ENCODE results near the gene ANKRD44.

The ANKRD44 gene

DNA sequence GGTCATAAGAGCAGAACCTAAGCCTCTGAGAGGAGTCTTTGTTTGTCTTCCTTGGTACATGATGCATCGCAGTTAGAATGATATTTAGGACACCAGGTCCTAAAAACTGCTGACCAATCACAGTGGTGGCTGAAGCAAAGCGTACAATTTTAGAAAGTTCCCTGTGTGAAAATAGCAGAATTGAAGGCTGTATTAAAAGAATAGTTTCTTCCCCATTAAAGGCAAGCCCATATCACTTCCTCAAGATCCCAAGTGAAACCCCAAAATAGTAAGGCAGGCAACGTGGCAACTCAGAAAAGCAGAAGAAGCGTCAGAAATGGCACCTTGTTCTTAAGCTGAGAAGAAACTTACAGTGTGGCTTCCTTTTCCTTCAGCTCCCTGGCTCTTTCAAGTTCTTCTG is 229.3 kb downstream of the ANKRD44 start:
- H2AFZ ChIP-seq (ENCODE audit: low read length) = no peak overlapping the region

DNA sequence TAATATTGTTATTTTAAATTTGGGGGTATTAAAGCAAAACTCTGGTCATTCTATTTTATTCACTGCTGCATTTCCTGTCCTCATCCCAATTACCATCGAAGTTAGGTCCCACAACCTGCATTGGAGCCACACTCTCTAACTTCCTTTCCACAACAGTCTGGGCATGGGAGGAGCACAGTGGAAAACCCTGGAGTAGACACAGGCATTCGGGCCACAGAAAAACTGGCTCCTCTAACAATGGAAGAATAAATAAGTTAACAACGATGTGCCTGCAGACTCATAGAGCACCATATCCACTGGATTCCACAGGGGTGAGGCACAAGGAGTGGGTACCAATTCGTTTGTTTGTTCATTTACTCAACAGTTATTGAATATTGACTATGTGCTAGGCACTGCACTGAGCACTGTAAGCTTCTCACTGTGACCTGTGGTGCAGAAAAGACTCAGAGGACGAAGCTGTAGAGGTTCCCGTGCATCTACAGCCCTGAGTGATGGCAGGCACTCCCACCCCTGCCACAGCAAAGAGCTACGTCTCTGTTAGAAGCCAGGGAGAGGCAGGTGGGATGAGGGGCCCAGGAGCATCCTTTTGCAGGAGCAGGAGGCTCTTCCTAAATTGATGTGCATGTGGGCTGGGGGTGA is 229.9 kb downstream of the ANKRD44 start:
- no peak overlapping the region for H3K27ac ChIP-seq (ENCODE audit: low read depth, low read length, poor library complexity, severe bottlenecking)
- H3F3A ChIP-seq (ENCODE audit: insufficient read depth, low read length) = no peaks in the 10 kb centered on the region
- TF ChIP-seq EZH2 (IDR thresholded peaks at IDR 0.05; ENCODE audit: borderline replicate concordance, low read length) (no peak), CTCF (IDR thresholded peaks at IDR 0.05; ENCODE audit: low read length) (no peak)
- H3K36me3 ChIP-seq (ENCODE audit: insufficient read depth, low read length) = peaks cover 66% of the 10 kb centered on the region
- H3K9me2 ChIP-seq (ENCODE audit: low read depth, low read length) = no peaks in the 10 kb centered on the region
- no peak overlapping the region for H3K4me2 ChIP-seq (ENCODE audit: low read length)
- H3K79me2 ChIP-seq (ENCODE audit: insufficient read depth, low read length) = no peaks in the 10 kb centered on the region
- no peak overlapping the region for H2AFZ ChIP-seq (ENCODE audit: low read length)
- H3K4me1 ChIP-seq (ENCODE audit: insufficient read depth, low read length, severe bottlenecking) = no peaks in the 10 kb centered on the region
- H4K20me1 ChIP-seq (ENCODE audit: insufficient read depth, low read length) = no peaks in the 10 kb centered on the region
- H3K27me3 ChIP-seq (ENCODE audit: insufficient read depth, low read length) = no peaks in the 10 kb centered on the region
- H3K4me3 ChIP-seq (ENCODE audit: low read depth, low read length, poor library complexity, severe bottlenecking) = no peak overlapping the region
- no peak overlapping the region for H3K9ac ChIP-seq (ENCODE audit: low read length)
- no peaks in the 10 kb centered on the region for H3K9me3 ChIP-seq (ENCODE audit: low read length)

More for the DNA sequence above, 229.3 kb downstream of the ANKRD44 start:
- Histone ChIP-seq H3K9ac (ENCODE audit: low read length) (no peak overlapping the region), H3K4me2 (ENCODE audit: low read length) (no peak overlapping the region), H3K4me1 (ENCODE audit: insufficient read depth, low read length, severe bottlenecking) (no peaks in the 10 kb centered on the region), H3K27ac (ENCODE audit: low read depth, low read length, poor library complexity, severe bottlenecking) (no peak overlapping the region), H3K27me3 (ENCODE audit: insufficient read depth, low read length) (no peaks in the 10 kb centered on the region), H3K36me3 (ENCODE audit: insufficient read depth, low read length) (peaks cover 68% of the 10 kb centered on the region), H4K20me1 (ENCODE audit: insufficient read depth, low read length) (no peaks in the 10 kb centered on the region), H3K4me3 (ENCODE audit: low read depth, low read length, poor library complexity, severe bottlenecking) (no peak overlapping the region), H3K9me2 (ENCODE audit: low read depth, low read length) (no peaks in the 10 kb centered on the region), H3K79me2 (ENCODE audit: insufficient read depth, low read length) (no peaks in the 10 kb centered on the region), H3K9me3 (ENCODE audit: low read length) (no peaks in the 10 kb centered on the region), H3F3A (ENCODE audit: insufficient read depth, low read length) (no peaks in the 10 kb centered on the region)
- TF ChIP-seq CTCF (IDR thresholded peaks at IDR 0.05; ENCODE audit: low read length) = no peak
- no peak for TF ChIP-seq EZH2 (IDR thresholded peaks at IDR 0.05; ENCODE audit: borderline replicate concordance, low read length)

- H4K20me1 ChIP-seq (ENCODE audit: insufficient read depth, low read length) = no peaks in the 10 kb centered on the region
- no peak overlapping the region for H3K4me3 ChIP-seq (ENCODE audit: low read depth, low read length, poor library complexity, severe bottlenecking)
- H3K36me3 ChIP-seq (ENCODE audit: insufficient read depth, low read length) = peaks cover 66% of the 10 kb centered on the region
- H3F3A ChIP-seq (ENCODE audit: insufficient read depth, low read length) = no peaks in the 10 kb centered on the region
- no peak overlapping the region for H3K9ac ChIP-seq (ENCODE audit: low read length)
- no peaks in the 10 kb centered on the region for H3K4me1 ChIP-seq (ENCODE audit: insufficient read depth, low read length, severe bottlenecking)
- TF ChIP-seq CTCF (IDR thresholded peaks at IDR 0.05; ENCODE audit: low read length) (no peak), EZH2 (IDR thresholded peaks at IDR 0.05; ENCODE audit: borderline replicate concordance, low read length) (no peak)
- no peaks in the 10 kb centered on the region for H3K27me3 ChIP-seq (ENCODE audit: insufficient read depth, low read length)
- H3K27ac ChIP-seq (ENCODE audit: low read depth, low read length, poor library complexity, severe bottlenecking) = no peak overlapping the region
- no peak overlapping the region for H3K4me2 ChIP-seq (ENCODE audit: low read length)
- H3K79me2 ChIP-seq (ENCODE audit: insufficient read depth, low read length) = no peaks in the 10 kb centered on the region
- no peaks in the 10 kb centered on the region for H3K9me3 ChIP-seq (ENCODE audit: low read length)
- no peaks in the 10 kb centered on the region for H3K9me2 ChIP-seq (ENCODE audit: low read depth, low read length)
- no peak overlapping the region for H2AFZ ChIP-seq (ENCODE audit: low read length)
Observed at GRCh38 chr2:197079832-197080555, 230.6 kb downstream of the ANKRD44 start.
